Fibroblast of mammary gland (primary cell): ENCODE results near the gene ORAI1.
"Not testable (repeated sequence)": the region's sequence is repeated elsewhere in the genome, so short reads cannot be mapped to it uniquely, and the experiment has no call there.

Experiments
- DNase-seq: peaks from one replicate; pipeline ENCODE4 v3.0.0-alpha.2; 2010; ENCODE audit warnings: low read depth
- H3K4me3 ChIP-seq: 2 replicates; pipeline ENCODE4 v1.5.1; 2011; ENCODE audit warnings: low read depth, mild to moderate bottlenecking, low read length, moderate library complexity; ENCODE audit not compliant: control insufficient read depth
- CTCF ChIP-seq: conservative IDR thresholded peaks from 2 replicates; pipeline ENCODE4 v1.5.1; 2011; ENCODE audit warnings: low read depth, low read length, inconsistent platforms; ENCODE audit not compliant: control insufficient read depth, insufficient read depth

Gene ORAI1

GRCh38 chr12:121579981-121580868 is 46.1 kb upstream of the ORAI1 start:
- H3K4me3 ChIP-seq: peak overlapping the region; percentile 67
- DNase-seq: peak; percentile 55
- TF ChIP-seq CTCF: no peak

- no peak for TF ChIP-seq CTCF
- DNase-seq: peak; percentile 61
Measured at GRCh38 chr12:121580959-121581685, 45.2 kb upstream of the ORAI1 start, which contains the start of gene KDM2B. TSS of gene KDM2B (minus strand) at chr12:121581023. CDS start at chr12:121580911, 112 bp downstream.

GRCh38 chr12:121581686-121582429 is 44.5 kb upstream of the ORAI1 start:
- peak overlapping the region; percentile 67 for H3K4me3 ChIP-seq
- DNase-seq: peak; percentile 71

More at GRCh38 chr12:121580959-121581685, 45.2 kb upstream of the ORAI1 start, which contains the start of gene KDM2B:
- peak within 1 kb of the TSS; percentile 67 for H3K4me3 ChIP-seq

GRCh38 chr12:121582583-121583333 is 43.6 kb upstream of the ORAI1 start:
- DNase-seq: no peak
- H3K4me3 ChIP-seq: no peak overlapping the region
- no peak for TF ChIP-seq CTCF

More at GRCh38 chr12:121581686-121582429, 44.5 kb upstream of the ORAI1 start:
- TF ChIP-seq CTCF: no peak

GRCh38 chr12:121583334-121583661 is 43.0 kb upstream of the ORAI1 start:
- DNase-seq, H3K4me3 ChIP-seq: not testable (repeated sequence)

GRCh38 chr12:121584885-121585284 is 41.4 kb upstream of the ORAI1 start:
- DNase-seq, H3K4me3 ChIP-seq: not testable (repeated sequence)

- peak; percentile 87 for DNase-seq
- TF ChIP-seq CTCF: no peak
- peak overlapping the region; percentile 16 for H3K4me3 ChIP-seq
Measured at GRCh38 chr12:121590476-121591143, 35.7 kb upstream of the ORAI1 start.
